ENCODE data around the gene DHRS9.
"Not testable (repeated sequence)": the region's sequence is repeated elsewhere in the genome, so short reads cannot be mapped to it uniquely, and the experiment has no call there.

DNA sequence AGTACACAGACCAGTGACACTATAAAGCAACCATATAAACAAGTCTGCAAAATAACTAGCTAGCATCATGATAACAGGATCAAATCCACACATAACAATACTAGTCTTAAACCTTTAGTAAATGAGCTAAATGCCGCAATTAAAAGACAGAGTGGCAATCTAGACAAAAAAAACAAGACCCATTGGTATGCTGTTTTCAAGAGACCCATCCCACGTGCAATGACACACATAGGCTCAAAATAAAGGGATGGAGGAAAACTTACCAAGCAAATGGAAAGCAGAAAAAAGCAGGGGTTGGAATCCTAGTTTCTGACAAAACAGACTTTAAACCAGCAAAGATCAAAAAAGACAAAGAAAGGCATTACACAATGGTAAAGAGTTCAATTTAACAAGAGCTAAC is 14.8 kb upstream of the DHRS9 start:
- TF ChIP-seq, protein P1, sequence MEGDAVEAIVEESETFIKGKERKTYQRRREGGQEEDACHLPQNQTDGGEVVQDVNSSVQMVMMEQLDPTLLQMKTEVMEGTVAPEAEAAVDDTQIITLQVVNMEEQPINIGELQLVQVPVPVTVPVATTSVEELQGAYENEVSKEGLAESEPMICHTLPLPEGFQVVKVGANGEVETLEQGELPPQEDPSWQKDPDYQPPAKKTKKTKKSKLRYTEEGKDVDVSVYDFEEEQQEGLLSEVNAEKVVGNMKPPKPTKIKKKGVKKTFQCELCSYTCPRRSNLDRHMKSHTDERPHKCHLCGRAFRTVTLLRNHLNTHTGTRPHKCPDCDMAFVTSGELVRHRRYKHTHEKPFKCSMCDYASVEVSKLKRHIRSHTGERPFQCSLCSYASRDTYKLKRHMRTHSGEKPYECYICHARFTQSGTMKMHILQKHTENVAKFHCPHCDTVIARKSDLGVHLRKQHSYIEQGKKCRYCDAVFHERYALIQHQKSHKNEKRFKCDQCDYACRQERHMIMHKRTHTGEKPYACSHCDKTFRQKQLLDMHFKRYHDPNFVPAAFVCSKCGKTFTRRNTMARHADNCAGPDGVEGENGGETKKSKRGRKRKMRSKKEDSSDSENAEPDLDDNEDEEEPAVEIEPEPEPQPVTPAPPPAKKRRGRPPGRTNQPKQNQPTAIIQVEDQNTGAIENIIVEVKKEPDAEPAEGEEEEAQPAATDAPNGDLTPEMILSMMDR (IDR thresholded peaks at IDR 0.05): not testable (repeated sequence)
- TF ChIP-seq POLR2AphosphoS5 (IDR thresholded peaks at IDR 0.05; ENCODE audit: insufficient read depth in 1 of 2, low read depth in 1 of 2); POLR2A (IDR thresholded peaks at IDR 0.05): not testable (repeated sequence)
